Activated T-cell treated with anti-CD3 and anti-CD28 coated beads for 4 hours (primary cell): Measurements from ENCODE around the gene GPR132.
A peak's percentile ranks its signal among the peaks of the same experiment; 100 is the strongest.
"Not testable (repeated sequence)": the region's sequence is repeated elsewhere in the genome, so short reads cannot be mapped to it uniquely, and the experiment has no call there.

ENCODE experiments used
- DNase-seq: peaks from one replicate; pipeline ENCODE4 v3.0.0-alpha.2; 2020

Gene GPR132

DNA sequence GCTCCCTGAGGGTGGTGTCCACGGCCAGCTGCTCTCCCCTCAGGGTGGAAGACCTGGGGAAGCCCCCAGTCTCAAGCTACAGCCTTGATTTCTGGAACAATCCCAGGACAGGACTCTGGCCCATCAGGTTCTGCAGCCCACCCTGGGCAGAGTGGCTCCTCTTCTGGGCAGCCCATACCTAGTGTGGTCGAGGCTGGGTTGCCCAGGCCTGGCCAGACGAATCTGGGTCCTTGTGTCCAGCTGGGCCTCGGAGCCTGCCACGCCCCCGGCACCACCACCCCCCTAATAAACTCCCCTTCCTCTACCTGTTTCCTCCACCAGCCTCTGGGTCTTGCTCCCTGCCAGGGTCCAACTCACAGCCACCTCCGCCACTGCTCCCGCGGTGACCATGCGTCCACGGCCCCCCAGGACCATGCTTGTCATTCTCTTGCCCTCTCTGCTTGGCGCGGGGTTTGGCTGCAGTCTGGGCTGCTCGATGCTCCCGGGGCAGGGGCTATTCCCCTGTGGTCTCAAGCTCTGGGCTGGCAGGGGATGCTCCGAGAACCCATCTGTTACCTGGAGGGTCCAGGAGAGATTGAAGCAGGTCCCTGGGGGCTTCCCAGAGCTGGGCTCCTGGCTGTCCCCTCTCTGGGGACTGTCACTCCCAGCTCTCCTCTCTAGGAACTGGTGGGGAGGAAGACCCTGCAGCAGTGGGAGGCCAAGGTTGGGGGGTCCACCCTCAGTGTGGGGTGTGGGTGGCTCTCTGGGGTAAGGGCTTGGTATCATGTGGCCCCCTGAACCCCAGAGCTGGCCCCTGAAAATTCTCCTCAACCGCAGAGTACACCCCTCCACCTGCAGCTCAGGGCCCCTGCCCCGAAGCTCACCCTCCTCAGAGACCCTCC is 8.7 kb upstream of the GPR132 start:
- no peak for DNase-seq

DNA sequence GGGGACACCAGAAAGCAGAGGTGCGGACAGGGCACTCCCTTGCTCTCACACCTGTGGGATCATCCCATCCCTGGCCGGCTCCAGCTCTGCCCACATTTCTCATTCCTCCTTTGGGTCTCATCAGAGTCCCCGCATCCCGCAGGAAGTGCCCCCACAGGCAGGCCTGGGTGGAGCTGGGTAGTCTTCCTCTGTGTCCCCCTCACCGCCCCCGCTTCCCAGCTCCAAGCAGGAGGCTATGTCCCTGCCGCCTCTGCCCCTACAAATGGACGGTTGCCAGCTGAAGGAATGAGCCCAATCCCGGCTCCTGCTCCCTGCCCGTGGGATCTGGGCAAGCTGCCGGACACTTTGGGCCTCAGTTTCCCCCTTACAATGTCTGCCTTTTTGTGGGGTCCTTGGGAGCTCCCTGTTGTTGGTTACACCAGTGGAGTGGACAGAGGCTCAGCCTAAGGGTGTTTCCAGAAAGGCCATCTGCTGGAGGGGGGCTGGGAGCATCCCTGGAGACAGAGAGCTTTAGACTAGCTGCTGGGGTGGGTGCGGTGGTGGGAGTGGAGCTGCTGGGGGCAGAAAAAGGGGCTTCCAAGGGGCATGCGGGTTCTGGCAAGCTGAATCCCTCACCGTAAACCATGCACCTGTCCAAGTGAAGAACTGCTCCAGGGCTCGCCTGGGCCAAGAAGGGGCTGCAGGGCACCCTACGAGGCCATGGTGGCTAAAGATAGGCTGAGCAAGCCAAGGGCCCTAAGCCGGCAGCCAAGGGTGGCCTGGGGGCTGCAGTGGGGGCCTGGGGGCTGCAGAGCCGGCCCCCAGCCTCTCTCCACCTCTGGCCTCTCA is 7.9 kb upstream of the GPR132 start:
- DNase-seq: no peak

DNA sequence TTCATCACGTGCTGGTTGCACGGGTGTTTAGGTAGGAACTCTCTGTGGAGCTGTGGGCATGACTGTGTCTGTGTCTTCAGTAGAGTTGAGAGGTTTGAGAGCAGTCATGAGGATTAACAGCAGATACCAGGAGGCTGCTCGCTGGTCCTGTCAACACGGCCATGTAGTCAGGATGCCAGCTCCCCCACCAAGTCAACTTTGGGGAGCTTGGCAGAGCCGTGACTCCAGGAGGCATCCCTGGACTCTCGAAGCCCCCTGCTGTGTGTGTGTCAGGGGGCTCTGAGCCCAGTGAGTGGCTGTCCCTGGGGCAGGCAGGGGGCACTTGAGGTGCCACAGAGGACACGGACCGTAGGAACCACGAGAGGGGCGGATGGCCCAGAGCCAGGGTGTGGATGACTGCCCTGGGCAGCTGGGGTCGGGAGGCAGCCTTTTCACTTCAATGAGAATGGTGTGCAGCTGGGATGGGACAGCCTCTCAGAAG is 7.2 kb upstream of the GPR132 start:
- no peak for DNase-seq

GRCh38 chr14:105071942-105072341 is 6.7 kb upstream of the GPR132 start:
- DNase-seq: no peak

- DNase-seq: no peak
These were observed 6.1 kb upstream of the GPR132 start for GRCh38 chr14:105071326-105071725.

- DNase-seq: no peak
These were observed 5.5 kb upstream of the GPR132 start for GRCh38 chr14:105070760-105071137.

- DNase-seq: no peak
These were observed 4.9 kb upstream of the GPR132 start for GRCh38 chr14:105069871-105070759.

DNA sequence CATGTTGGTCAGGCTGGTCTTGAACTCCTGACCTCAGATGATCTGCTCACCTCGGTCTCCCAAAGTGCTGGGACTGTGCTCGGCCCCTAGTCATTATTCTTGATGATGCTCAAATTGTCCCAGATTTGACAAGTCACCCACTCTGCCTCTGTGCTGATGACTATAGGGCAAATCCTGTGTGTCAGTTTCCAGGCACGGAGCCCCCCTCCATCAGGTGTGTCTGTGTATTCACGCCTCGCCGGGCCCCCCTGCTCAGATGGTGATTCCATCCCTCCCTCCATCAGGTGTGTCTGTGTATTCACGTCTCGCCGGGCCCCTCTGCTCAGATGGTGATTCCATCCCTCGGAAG is 4.3 kb upstream of the GPR132 start:
- no peak for DNase-seq

GRCh38 chr14:105068818-105069217 is 3.6 kb upstream of the GPR132 start:
- no peak for DNase-seq

- no peak for DNase-seq
These were observed 2.7 kb upstream of the GPR132 start for GRCh38 chr14:105067969-105068301.

DNA sequence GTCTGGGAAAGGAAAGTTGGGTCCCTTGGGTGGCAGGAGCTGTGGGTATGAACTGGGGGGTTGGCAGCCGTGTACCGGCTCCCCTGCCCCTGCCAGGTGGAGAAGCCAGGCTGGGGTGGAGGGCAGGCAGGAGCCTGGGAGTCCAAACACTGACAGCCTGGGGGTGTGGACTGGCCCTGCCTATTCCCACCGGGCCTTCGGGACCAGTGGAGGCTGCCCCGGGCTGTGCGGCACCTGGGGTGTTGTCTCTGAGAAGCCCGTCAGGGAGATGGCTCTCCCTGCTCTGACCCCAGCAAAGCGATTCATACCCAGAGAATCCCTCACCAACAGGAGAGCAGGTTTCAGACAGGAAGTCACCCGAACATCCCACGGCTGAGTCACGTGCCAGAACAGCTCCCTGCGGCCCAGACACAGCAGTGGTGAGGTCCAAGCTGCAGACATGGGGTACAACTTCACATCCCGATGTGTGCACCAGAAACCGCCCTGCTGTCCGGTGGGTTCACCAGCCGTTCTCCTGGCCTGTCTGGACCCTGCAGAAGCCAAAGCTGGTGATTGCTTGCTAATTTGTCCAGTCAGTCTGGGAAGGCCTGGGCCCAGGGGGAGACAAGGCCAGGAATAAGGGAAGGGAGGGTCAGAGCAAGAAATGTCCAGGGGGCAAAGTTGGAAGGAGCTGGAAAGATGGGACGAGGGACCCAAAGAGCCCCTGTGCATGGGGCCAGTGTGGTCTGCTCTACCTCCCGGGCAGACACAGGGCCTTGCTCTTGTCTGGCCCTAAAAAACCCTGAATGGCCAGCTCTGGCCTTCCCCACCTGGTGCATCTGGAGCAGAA is 2.1 kb upstream of the GPR132 start:
- peak; percentile 50 for DNase-seq

GRCh38 chr14:105066240-105067071 is 1.2 kb upstream of the GPR132 start:
- no peak for DNase-seq

GRCh38 chr14:105064721-105065143 is 498 bp downstream of the GPR132 start:
- no peak for DNase-seq

DNA sequence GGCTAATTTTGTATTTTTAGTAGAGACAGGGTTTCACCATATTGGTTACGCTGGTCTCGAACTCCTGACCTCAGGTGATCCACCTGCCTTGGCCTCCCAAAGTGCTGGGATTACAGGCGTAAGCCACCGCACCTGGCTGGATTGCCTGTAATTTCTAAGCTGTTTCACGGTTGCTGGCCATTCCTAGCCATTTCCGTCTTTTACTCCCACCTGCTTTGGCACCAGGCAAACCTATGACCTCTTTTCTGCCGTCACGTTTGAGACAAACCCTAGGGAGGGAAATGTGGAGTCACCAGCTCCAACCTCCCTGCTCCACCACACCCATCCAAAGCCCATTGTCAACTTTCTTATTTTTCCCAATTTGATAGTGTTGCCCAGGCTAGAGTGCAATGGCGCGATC is 1.2 kb downstream of the GPR132 start:
- no peak for DNase-seq

DNA sequence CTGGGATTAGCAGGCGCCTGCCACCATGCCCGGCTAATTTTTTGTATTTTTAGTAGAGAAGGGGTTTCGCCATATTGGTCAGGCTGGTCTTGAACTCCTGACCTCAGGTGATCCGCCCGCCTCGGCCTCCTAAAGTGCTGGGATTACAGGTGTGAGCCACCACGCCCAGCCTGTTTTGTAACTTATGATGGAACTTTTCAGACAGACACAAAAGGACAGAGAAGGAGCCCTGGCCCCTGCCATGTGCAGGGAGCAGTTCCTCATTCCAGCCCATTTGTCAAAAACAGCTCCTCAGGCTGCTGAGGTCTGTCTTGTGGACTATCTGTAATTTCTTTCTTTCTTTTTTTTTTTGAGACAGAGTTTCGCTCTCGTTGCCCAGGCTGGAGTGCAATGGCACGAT is 1.7 kb downstream of the GPR132 start:
- not testable (repeated sequence) for DNase-seq

DNA sequence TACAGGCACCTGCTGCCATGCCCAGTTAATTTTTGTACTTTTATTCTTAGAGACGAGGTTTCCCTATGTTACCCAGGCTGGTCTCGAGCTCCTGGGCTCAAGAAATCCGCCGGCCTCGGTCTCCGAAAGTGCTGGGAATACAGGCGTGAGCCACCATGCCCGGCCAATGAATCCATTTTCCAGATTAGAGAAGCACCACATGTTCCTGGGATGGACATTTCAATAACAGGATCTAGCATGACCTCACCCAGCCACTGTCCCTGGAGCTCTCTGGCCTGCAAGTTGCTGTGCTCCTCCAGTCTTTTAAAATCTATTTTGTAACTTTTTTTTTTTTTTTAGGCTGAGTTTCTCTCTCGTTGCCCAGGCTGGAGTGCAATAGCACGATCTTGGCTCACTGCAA is 2.2 kb downstream of the GPR132 start:
- DNase-seq: no peak

- DNase-seq: no peak
These were observed 3.2 kb downstream of the GPR132 start for GRCh38 chr14:105062048-105062433.

DNA sequence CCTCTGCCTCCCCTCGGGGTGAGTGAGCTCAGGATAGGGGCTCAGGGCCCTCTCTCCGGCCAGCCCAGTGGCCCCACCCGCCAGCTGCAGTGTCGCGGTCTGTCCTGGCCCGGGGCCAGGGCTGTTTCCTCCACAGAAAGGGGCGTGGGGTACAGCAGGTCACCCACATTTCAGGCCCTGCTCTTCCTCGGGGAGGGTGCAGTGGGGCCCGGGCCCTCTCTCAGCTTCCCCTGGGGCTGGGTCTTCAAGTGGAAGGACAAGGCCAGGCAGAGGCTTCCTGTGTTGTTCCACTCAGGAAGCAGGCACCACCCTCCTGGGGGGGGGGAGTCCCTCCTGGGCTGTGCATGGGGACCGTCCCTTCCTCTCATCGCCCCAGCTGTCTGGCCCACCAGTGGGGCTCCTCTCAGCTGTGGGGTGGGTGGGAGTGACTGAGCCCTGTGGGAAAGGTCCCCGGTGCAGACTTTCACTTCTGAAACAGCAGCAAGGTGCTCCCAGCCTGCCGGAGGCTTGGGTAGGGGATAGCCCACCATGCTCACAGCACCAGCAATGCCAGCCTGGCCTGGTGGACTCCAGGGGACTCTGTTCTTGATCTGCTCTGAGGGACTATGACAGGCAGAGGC is 3.7 kb downstream of the GPR132 start:
- DNase-seq: peak; percentile 41

- DNase-seq: no peak
These were observed 4.3 kb downstream of the GPR132 start for GRCh38 chr14:105060751-105061427.

DNA sequence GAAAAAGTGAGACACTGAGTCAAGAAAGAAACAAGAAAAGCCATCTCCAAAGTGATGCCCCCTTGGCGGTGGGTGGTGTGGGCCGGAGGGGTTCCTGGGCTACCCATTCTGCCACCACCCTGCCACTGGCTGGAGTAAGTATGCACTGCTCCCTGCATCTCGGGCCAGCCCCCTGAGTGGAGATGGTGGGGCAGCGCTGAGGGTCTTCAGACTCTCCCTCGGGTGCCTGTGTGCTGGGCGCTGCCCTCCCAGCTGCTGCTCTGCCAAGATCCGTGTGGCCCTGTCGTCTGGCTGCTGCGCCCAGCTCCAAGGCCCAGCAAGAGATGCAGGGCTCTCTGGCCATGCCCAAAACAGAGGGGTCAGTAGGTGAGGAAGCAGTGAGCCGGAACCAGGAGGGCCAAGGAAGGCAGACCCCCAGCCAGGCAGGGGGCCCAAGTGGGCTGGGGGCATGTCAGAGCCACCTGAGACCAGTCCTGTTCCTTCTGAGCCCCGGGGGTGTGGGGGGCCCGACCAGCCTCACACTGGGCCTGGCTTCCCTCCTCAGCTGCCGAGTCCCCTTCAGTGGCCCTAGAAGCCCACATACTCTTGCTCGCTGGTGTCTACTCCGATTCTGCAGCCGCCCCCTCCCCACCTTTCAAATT is 5.2 kb downstream of the GPR132 start:
- no peak for DNase-seq
